GM18861 (cell line): ENCODE data around the gene NAB1.
A peak's percentile ranks its signal among the peaks of the same experiment; 100 is the strongest.
"Not testable (repeated sequence)": the region's sequence is repeated elsewhere in the genome, so short reads cannot be mapped to it uniquely, and the experiment has no call there.

Source experiments
- ATAC-seq: cut with Tn5 transposase; IDR thresholded peaks from one replicate; pipeline ENCODE4 v1.9.1; 2021; ENCODE audit not compliant: unreplicated experiment

Gene NAB1

GRCh38 chr2:190649035-190649797 is at the start of gene NAB1:
NAB1 (plus strand) TSS chr2:190649083; CDS start chr2:190659177, 10,094 bp downstream.
- peak; percentile 24 for ATAC-seq

GRCh38 chr2:190599546-190600220 is 49.2 kb upstream of the NAB1 start:
- ATAC-seq = no peak

- no peak for ATAC-seq
Observed at GRCh38 chr2:190600293-190601103, 48.4 kb upstream of the NAB1 start.

- no peak for ATAC-seq
Observed at GRCh38 chr2:190603374-190603773, 45.5 kb upstream of the NAB1 start.

GRCh38 chr2:190607014-190607597 is 41.8 kb upstream of the NAB1 start:
- ATAC-seq = no peak

- no peak for ATAC-seq
Observed at GRCh38 chr2:190607657-190608357, 41.1 kb upstream of the NAB1 start.

- ATAC-seq = not testable (repeated sequence)
Observed at GRCh38 chr2:190608863-190609262, 40.0 kb upstream of the NAB1 start.

- not testable (repeated sequence) for ATAC-seq
Observed at GRCh38 chr2:190609397-190609796, 39.5 kb upstream of the NAB1 start.

- not testable (repeated sequence) for ATAC-seq
Observed at GRCh38 chr2:190610528-190610927, 38.4 kb upstream of the NAB1 start.

GRCh38 chr2:190615555-190616200 is 33.2 kb upstream of the NAB1 start:
- ATAC-seq = no peak

- ATAC-seq = no peak
Observed at GRCh38 chr2:190618030-190618429, 30.9 kb upstream of the NAB1 start.

- no peak for ATAC-seq
Observed at GRCh38 chr2:190625691-190626090, 23.2 kb upstream of the NAB1 start.

- no peak for ATAC-seq
Observed at GRCh38 chr2:190626641-190627210, 22.2 kb upstream of the NAB1 start.

- peak; percentile 76 for ATAC-seq
Observed at GRCh38 chr2:190627448-190628412, 21.2 kb upstream of the NAB1 start.

- ATAC-seq = no peak
Observed at GRCh38 chr2:190628591-190629319, 20.1 kb upstream of the NAB1 start.

- no peak for ATAC-seq
Observed at GRCh38 chr2:190634381-190634780, 14.5 kb upstream of the NAB1 start.

- ATAC-seq = no peak
Observed at GRCh38 chr2:190635781-190636180, 13.1 kb upstream of the NAB1 start.

- no peak for ATAC-seq
Observed at GRCh38 chr2:190636361-190636760, 12.5 kb upstream of the NAB1 start.
